Ishikawa (cell line): Measurements from ENCODE around the gene PTPRE.

Source experiments
- CEBPB ChIP-seq: IDR thresholded peaks from 2 replicates; pipeline ENCODE4 v1.6.1; 2012
- CREB1 ChIP-seq: IDR thresholded peaks from 2 replicates; pipeline ENCODE4 v1.6.1; 2012; ENCODE audit warnings: low read depth
- EGR1 ChIP-seq: IDR thresholded peaks from 2 replicates; pipeline ENCODE4 v1.6.1; 2012
- EP300 ChIP-seq: IDR thresholded peaks from 2 replicates; pipeline ENCODE4 v1.6.1; 2012; ENCODE audit warnings: borderline replicate concordance
- FOXM1 ChIP-seq: IDR thresholded peaks from 2 replicates; pipeline ENCODE4 v1.6.1; 2012; ENCODE audit warnings: low read depth, borderline replicate concordance
- MAX ChIP-seq: IDR thresholded peaks from 2 replicates; pipeline ENCODE4 v1.6.1; 2012
- NFIC ChIP-seq: IDR thresholded peaks from 2 replicates; pipeline ENCODE4 v1.6.1; 2012
- RAD21 ChIP-seq: IDR thresholded peaks from 2 replicates; pipeline ENCODE4 v1.6.1; 2012; ENCODE audit warnings: low read depth
- REST ChIP-seq: IDR thresholded peaks from 2 replicates; pipeline ENCODE4 v1.6.1; 2012; ENCODE audit warnings: low read depth, mild to moderate bottlenecking
- TAF1 ChIP-seq: IDR thresholded peaks from 2 replicates; pipeline ENCODE4 v1.6.1; 2012; ENCODE audit warnings: low read depth, mild to moderate bottlenecking
- TCF12 ChIP-seq: IDR thresholded peaks from 2 replicates; pipeline ENCODE4 v1.6.1; 2012; ENCODE audit warnings: low read depth
- TEAD4 ChIP-seq: IDR thresholded peaks from 2 replicates; pipeline ENCODE4 v1.6.1; 2012
- USF1 ChIP-seq: IDR thresholded peaks from 2 replicates; pipeline ENCODE4 v1.6.1; 2012
- YY1 ChIP-seq: IDR thresholded peaks from 2 replicates; pipeline ENCODE4 v1.6.1; 2012; ENCODE audit warnings: low read depth
- ZBTB7A ChIP-seq: IDR thresholded peaks from 2 replicates; pipeline ENCODE4 v1.6.1; 2012; ENCODE audit warnings: low read depth

Gene PTPRE

GRCh38 chr10:127926455-127926854, 19.6 kb downstream of the PTPRE start:
- no peak for TF ChIP-seq RAD21
- TF ChIP-seq MAX, result no peak
- no peak for TF ChIP-seq TEAD4
- TF ChIP-seq TAF1, result no peak
- TF ChIP-seq EP300, result no peak
- no peak for TF ChIP-seq EGR1
- TF ChIP-seq CEBPB, result no peak
- TF ChIP-seq REST, result no peak

- TF ChIP-seq NFIC (no peak), TAF1 (no peak), ZBTB7A (no peak), TEAD4 (no peak), MAX (no peak), REST (no peak), RAD21 (no peak), CEBPB (no peak)
Observed at GRCh38 chr10:127928021-127928806, 21.3 kb downstream of the PTPRE start.

- TF ChIP-seq CREB1, result no peak
- no peak for TF ChIP-seq YY1
- TF ChIP-seq REST, result no peak
- TF ChIP-seq USF1, result no peak
- no peak for TF ChIP-seq RAD21
- no peak for TF ChIP-seq EP300
- TF ChIP-seq TCF12, result no peak
- TF ChIP-seq EGR1, result no peak
- TF ChIP-seq TAF1, result no peak
- TF ChIP-seq CEBPB, result no peak
- TF ChIP-seq FOXM1, result no peak
- no peak for TF ChIP-seq NFIC
- no peak for TF ChIP-seq ZBTB7A
- no peak for TF ChIP-seq TEAD4
- TF ChIP-seq MAX, result no peak
Observed at GRCh38 chr10:127932521-127933270, 25.8 kb downstream of the PTPRE start.

GRCh38 chr10:127933271-127933670, 26.4 kb downstream of the PTPRE start:
- TF ChIP-seq EP300 (no peak), NFIC (no peak), TAF1 (no peak), CREB1 (no peak), EGR1 (no peak), TCF12 (no peak), CEBPB (no peak), ZBTB7A (no peak), RAD21 (no peak), USF1 (no peak), MAX (no peak), FOXM1 (no peak)
